ENCODE measurements around the gene MST1. TPM values are rescaled to one million over a fixed set of nuclear protein-coding genes. Genes with fewer than 3 reads are reported as not detected.

The MST1 gene
- polyA plus RNA-seq, 2 donors: 11.2 to 30.0 TPM

- Histone ChIP-seq H3K4me1 (ENCODE audit: control insufficient read depth in 2 of 2, insufficient read depth in 2 of 2, low read length in 1 of 2) (no peaks in the 10 kb centered on the region), H3K9me3 (ENCODE audit: control insufficient read depth in 2 of 2, insufficient read depth in 1 of 2, low read depth in 1 of 2, low read length in 1 of 2) (no peaks in the 10 kb centered on the region), H3K4me3 (ENCODE audit: low read depth in 1 of 2, low read length in 2 of 2) (no peak overlapping the region), H3K36me3 (ENCODE audit: control insufficient read depth in 2 of 2, insufficient read depth in 2 of 2, low read length in 1 of 2) (no peaks in the 10 kb centered on the region), H3K27ac (ENCODE audit: low read depth in 2 of 2, low read length in 1 of 2) (no peak overlapping the region), H3K27me3 (ENCODE audit: control insufficient read depth in 1 of 2, insufficient read depth in 2 of 2, low read length in 2 of 2) (no peaks in the 10 kb centered on the region)
- WGBS, 2 donors: 58 to 70% methylated on average over 2 of the region's 2 CpGs
These were observed 41.5 kb downstream of the MST1 start for GRCh38 chr3:49647741-49648140.

GRCh38 chr3:49646236-49646635, 43.0 kb downstream of the MST1 start:
- Histone ChIP-seq H3K36me3 (ENCODE audit: control insufficient read depth in 2 of 2, insufficient read depth in 2 of 2, low read length in 1 of 2) (no peaks in the 10 kb centered on the region), H3K9me3 (ENCODE audit: control insufficient read depth in 2 of 2, insufficient read depth in 1 of 2, low read depth in 1 of 2, low read length in 1 of 2) (no peaks in the 10 kb centered on the region), H3K27me3 (ENCODE audit: control insufficient read depth in 1 of 2, insufficient read depth in 2 of 2, low read length in 2 of 2) (no peaks in the 10 kb centered on the region), H3K4me3 (ENCODE audit: low read depth in 1 of 2, low read length in 2 of 2) (no peak overlapping the region), H3K4me1 (ENCODE audit: control insufficient read depth in 2 of 2, insufficient read depth in 2 of 2, low read length in 1 of 2) (no peaks in the 10 kb centered on the region), H3K27ac (ENCODE audit: low read depth in 2 of 2, low read length in 1 of 2) (no peak overlapping the region)
- WGBS, 2 donors: 71 to 81% methylated on average over 3 of the region's 3 CpGs

- 71 to 81% methylated on average over 8 of the region's 8 CpGs for WGBS, 2 donors
- Histone ChIP-seq H3K36me3 (ENCODE audit: control insufficient read depth in 2 of 2, insufficient read depth in 2 of 2, low read length in 1 of 2) (no peaks in the 10 kb centered on the region), H3K4me3 (ENCODE audit: low read depth in 1 of 2, low read length in 2 of 2) (no peak overlapping the region), H3K9me3 (ENCODE audit: control insufficient read depth in 2 of 2, insufficient read depth in 1 of 2, low read depth in 1 of 2, low read length in 1 of 2) (no peaks in the 10 kb centered on the region), H3K27ac (ENCODE audit: low read depth in 2 of 2, low read length in 1 of 2) (no peak overlapping the region), H3K27me3 (ENCODE audit: control insufficient read depth in 1 of 2, insufficient read depth in 2 of 2, low read length in 2 of 2) (no peaks in the 10 kb centered on the region), H3K4me1 (ENCODE audit: control insufficient read depth in 2 of 2, insufficient read depth in 2 of 2, low read length in 1 of 2) (no peaks in the 10 kb centered on the region)
These were observed 44.6 kb downstream of the MST1 start for GRCh38 chr3:49644684-49645083.

- Histone ChIP-seq H3K4me3 (ENCODE audit: low read depth in 1 of 2, low read length in 2 of 2) (no peak overlapping the region), H3K36me3 (ENCODE audit: control insufficient read depth in 2 of 2, insufficient read depth in 2 of 2, low read length in 1 of 2) (no peaks in the 10 kb centered on the region), H3K9me3 (ENCODE audit: control insufficient read depth in 2 of 2, insufficient read depth in 1 of 2, low read depth in 1 of 2, low read length in 1 of 2) (no peaks in the 10 kb centered on the region), H3K4me1 (ENCODE audit: control insufficient read depth in 2 of 2, insufficient read depth in 2 of 2, low read length in 1 of 2) (peaks cover 0 to 3% of the 10 kb centered on the region in 2 donors), H3K27ac (ENCODE audit: low read depth in 2 of 2, low read length in 1 of 2) (no peak overlapping the region), H3K27me3 (ENCODE audit: control insufficient read depth in 1 of 2, insufficient read depth in 2 of 2, low read length in 2 of 2) (no peaks in the 10 kb centered on the region)
- WGBS, 2 donors: 68 to 69% methylated on average over 9 of the region's 9 CpGs
These were observed 46.5 kb downstream of the MST1 start for GRCh38 chr3:49642708-49643145.

GRCh38 chr3:49641921-49642707, 47.2 kb downstream of the MST1 start:
- WGBS, 2 donors: 88 to 89% methylated on average over 14 of the region's 14 CpGs
- Histone ChIP-seq H3K4me3 (ENCODE audit: low read depth in 1 of 2, low read length in 2 of 2) (no peak overlapping the region), H3K9me3 (ENCODE audit: control insufficient read depth in 2 of 2, insufficient read depth in 1 of 2, low read depth in 1 of 2, low read length in 1 of 2) (no peaks in the 10 kb centered on the region), H3K36me3 (ENCODE audit: control insufficient read depth in 2 of 2, insufficient read depth in 2 of 2, low read length in 1 of 2) (no peaks in the 10 kb centered on the region), H3K4me1 (ENCODE audit: control insufficient read depth in 2 of 2, insufficient read depth in 2 of 2, low read length in 1 of 2) (peaks cover 0 to 3% of the 10 kb centered on the region in 2 donors), H3K27me3 (ENCODE audit: control insufficient read depth in 1 of 2, insufficient read depth in 2 of 2, low read length in 2 of 2) (no peaks in the 10 kb centered on the region), H3K27ac (ENCODE audit: low read depth in 2 of 2, low read length in 1 of 2) (no peak overlapping the region)

GRCh38 chr3:49641292-49641691, 48.0 kb downstream of the MST1 start:
- H3K36me3 ChIP-seq (ENCODE audit: control insufficient read depth in 2 of 2, insufficient read depth in 2 of 2, low read length in 1 of 2): no peaks in the 10 kb centered on the region
- no peaks in the 10 kb centered on the region for H3K27me3 ChIP-seq (ENCODE audit: control insufficient read depth in 1 of 2, insufficient read depth in 2 of 2, low read length in 2 of 2)
- no peaks in the 10 kb centered on the region for H3K9me3 ChIP-seq (ENCODE audit: control insufficient read depth in 2 of 2, insufficient read depth in 1 of 2, low read depth in 1 of 2, low read length in 1 of 2)
- no peak overlapping the region for H3K4me3 ChIP-seq (ENCODE audit: low read depth in 1 of 2, low read length in 2 of 2)
- H3K4me1 ChIP-seq (ENCODE audit: control insufficient read depth in 2 of 2, insufficient read depth in 2 of 2, low read length in 1 of 2): peaks cover 0 to 3% of the 10 kb centered on the region in 2 donors
- no peak overlapping the region for H3K27ac ChIP-seq (ENCODE audit: low read depth in 2 of 2, low read length in 1 of 2)
- WGBS, 2 donors: 63 to 67% methylated on average over 7 of the region's 7 CpGs

- Histone ChIP-seq H3K27me3 (ENCODE audit: control insufficient read depth in 1 of 2, insufficient read depth in 2 of 2, low read length in 2 of 2) (no peaks in the 10 kb centered on the region), H3K4me3 (ENCODE audit: low read depth in 1 of 2, low read length in 2 of 2) (no peak overlapping the region), H3K36me3 (ENCODE audit: control insufficient read depth in 2 of 2, insufficient read depth in 2 of 2, low read length in 1 of 2) (no peaks in the 10 kb centered on the region), H3K27ac (ENCODE audit: low read depth in 2 of 2, low read length in 1 of 2) (no peak overlapping the region), H3K4me1 (ENCODE audit: control insufficient read depth in 2 of 2, insufficient read depth in 2 of 2, low read length in 1 of 2) (peaks cover 0 to 3% of the 10 kb centered on the region in 2 donors), H3K9me3 (ENCODE audit: control insufficient read depth in 2 of 2, insufficient read depth in 1 of 2, low read depth in 1 of 2, low read length in 1 of 2) (no peaks in the 10 kb centered on the region)
- 87% methylated on average over 2 of the region's 2 CpGs for WGBS, 2 donors
These were observed 49.7 kb downstream of the MST1 start for GRCh38 chr3:49639551-49639950.

GRCh38 chr3:49638445-49638844, 50.8 kb downstream of the MST1 start:
- H3K27me3 ChIP-seq (ENCODE audit: control insufficient read depth in 1 of 2, insufficient read depth in 2 of 2, low read length in 2 of 2): no peaks in the 10 kb centered on the region
- H3K4me1 ChIP-seq (ENCODE audit: control insufficient read depth in 2 of 2, insufficient read depth in 2 of 2, low read length in 1 of 2): peaks cover 0 to 3% of the 10 kb centered on the region in 2 donors
- H3K4me3 ChIP-seq (ENCODE audit: low read depth in 1 of 2, low read length in 2 of 2): no peak overlapping the region
- H3K9me3 ChIP-seq (ENCODE audit: control insufficient read depth in 2 of 2, insufficient read depth in 1 of 2, low read depth in 1 of 2, low read length in 1 of 2): no peaks in the 10 kb centered on the region
- no peaks in the 10 kb centered on the region for H3K36me3 ChIP-seq (ENCODE audit: control insufficient read depth in 2 of 2, insufficient read depth in 2 of 2, low read length in 1 of 2)
- 36 to 50% methylated on average over 8 of the region's 8 CpGs for WGBS, 2 donors
- H3K27ac ChIP-seq (ENCODE audit: low read depth in 2 of 2, low read length in 1 of 2): no peak overlapping the region

GRCh38 chr3:49636883-49637609, 52.2 kb downstream of the MST1 start:
- Histone ChIP-seq H3K4me1 (ENCODE audit: control insufficient read depth in 2 of 2, insufficient read depth in 2 of 2, low read length in 1 of 2) (peaks cover 0 to 3% of the 10 kb centered on the region in 2 donors), H3K27me3 (ENCODE audit: control insufficient read depth in 1 of 2, insufficient read depth in 2 of 2, low read length in 2 of 2) (no peaks in the 10 kb centered on the region), H3K4me3 (ENCODE audit: low read depth in 1 of 2, low read length in 2 of 2) (no peak overlapping the region), H3K9me3 (ENCODE audit: control insufficient read depth in 2 of 2, insufficient read depth in 1 of 2, low read depth in 1 of 2, low read length in 1 of 2) (no peaks in the 10 kb centered on the region), H3K36me3 (ENCODE audit: control insufficient read depth in 2 of 2, insufficient read depth in 2 of 2, low read length in 1 of 2) (no peaks in the 10 kb centered on the region), H3K27ac (ENCODE audit: low read depth in 2 of 2, low read length in 1 of 2) (no peak overlapping the region)
- 43 to 46% methylated on average over 7 of the region's 7 CpGs for WGBS, 2 donors

All from esophagus (tissue), 2 donors.